ENCODE measurements around the gene TUBGCP3.

TUBGCP3 gene

GRCh38 chr13:112455476-112456059 lies 132.4 kb downstream of the TUBGCP3 start:
- DNase-seq (ENCODE audit: low read depth in 3 of 3, low spot score in 1 of 3), result no peak

DNA sequence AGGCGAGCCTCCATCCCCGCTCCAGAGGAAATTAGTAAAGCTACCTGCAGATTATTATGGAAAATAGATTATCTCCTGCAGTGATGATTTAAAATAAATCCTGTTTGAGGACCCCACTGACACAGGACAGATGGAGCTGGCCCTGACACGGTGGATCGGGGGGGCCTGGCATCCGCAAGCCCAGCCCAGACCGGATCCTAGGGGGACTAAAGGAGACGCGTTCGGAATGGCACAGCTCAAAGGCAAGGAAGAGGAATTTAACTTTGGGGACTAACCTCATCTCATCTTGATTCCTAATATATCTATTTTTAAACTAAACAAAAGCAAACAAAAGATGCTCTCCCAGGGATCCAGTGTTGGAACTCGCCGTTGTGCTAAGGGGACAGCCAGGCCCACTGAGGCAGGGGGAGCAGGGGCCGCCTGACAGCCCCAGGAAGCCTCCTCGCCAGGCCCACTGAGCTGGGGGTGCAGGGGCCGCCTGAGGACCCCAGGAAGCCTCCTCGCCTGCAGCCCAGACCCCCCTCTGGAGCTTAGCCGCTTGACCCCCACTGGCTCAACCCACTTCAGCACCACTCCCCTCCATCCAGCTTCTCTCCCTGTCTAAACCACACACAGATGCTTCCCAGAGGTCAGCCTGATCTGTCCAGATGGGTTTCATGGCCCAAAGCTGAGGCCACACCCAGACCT lies 133.2 kb downstream of the TUBGCP3 start:
- no peak for DNase-seq (ENCODE audit: low read depth in 3 of 3, low spot score in 1 of 3)

DNA sequence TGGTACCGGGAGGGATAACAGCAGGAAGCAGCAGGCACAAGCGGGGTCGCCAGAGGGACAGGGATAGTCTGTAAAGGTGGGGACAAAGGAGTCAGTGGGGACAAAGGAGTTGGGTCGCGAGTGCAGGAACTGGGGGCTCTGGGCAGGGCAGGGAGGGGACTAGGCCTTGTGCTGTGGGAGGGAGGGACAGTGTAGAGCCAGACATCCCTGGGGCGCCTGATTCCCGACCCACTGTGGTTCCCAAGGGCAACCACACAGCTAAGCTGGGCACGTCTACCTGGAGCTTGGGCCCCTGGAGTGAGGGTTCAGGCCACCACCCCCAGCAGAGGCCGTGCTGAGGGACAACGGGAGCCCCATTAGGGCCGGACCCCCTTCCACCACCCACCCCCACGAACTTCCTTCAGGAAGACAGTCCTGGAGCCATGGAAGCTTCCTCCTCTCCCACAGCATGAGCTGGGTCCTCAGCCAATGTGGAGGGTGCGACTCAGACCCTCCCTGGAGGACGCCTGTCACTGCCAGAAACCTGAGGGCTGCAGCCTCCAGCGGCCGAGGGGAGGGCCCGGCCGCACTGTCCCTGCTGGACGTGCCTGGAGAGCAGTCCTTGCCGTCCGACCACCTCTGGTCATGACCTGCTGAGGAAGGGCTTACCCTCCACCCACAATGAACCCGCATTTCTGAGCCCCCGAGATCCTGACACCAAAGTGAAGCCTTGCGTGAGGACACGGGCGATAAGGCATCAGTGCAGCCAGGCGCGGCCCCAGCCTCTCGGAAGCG lies 133.9 kb downstream of the TUBGCP3 start:
- no peak for DNase-seq (ENCODE audit: low read depth in 3 of 3, low spot score in 1 of 3)

- no peak for DNase-seq (ENCODE audit: low read depth in 3 of 3, low spot score in 1 of 3)
Observed at GRCh38 chr13:112453207-112453829, 134.6 kb downstream of the TUBGCP3 start.

GRCh38 chr13:112452380-112453206 lies 135.4 kb downstream of the TUBGCP3 start:
- DNase-seq (ENCODE audit: low read depth in 3 of 3, low spot score in 1 of 3), result no peak

DNA sequence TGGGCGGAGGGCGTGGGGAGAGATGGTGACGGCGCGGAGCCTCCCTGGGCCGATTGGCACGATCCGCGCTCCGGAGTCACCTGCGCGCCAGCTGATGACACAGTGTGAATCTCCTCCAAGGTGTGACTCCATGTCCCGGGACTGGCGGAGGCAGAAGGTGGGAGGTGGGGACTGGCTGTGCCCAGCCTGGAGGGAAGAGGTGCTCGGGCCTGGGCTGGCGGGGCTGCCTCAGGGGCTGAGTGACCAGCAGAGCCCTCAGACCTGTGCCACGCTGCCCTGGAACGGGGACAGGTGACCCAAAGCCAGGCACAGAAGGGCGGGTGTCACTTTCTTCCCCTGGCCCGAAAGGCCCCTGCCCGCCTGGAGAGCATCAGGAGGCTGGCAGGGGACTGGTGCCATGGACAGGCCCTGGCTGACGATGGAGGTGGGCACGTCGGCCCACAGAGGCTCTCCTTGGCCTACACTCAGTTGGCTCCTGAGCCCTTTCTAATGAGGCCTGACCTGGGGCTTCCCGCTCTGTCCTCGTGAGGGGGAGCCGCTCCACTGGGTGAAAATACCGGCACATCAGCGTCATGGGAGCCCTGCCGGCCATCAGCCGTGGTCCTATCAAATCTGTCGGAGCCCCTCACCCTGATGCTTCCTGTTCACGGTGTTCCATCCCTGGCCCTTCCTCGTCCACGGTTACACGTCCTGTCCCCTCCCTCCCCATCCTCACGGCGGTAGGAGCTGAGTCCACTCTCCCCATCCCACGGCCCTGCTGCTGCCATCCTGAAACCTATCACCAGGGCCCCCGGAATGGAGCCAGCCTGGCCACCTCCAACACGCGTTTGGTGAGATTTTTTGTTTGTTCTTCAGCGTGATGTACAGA lies 136.2 kb downstream of the TUBGCP3 start:
- DNase-seq (ENCODE audit: low read depth in 3 of 3, low spot score in 1 of 3), result no peak

- no peak for DNase-seq (ENCODE audit: low read depth in 3 of 3, low spot score in 1 of 3)
Observed at GRCh38 chr13:112450904-112451240, 137.1 kb downstream of the TUBGCP3 start.

DNA sequence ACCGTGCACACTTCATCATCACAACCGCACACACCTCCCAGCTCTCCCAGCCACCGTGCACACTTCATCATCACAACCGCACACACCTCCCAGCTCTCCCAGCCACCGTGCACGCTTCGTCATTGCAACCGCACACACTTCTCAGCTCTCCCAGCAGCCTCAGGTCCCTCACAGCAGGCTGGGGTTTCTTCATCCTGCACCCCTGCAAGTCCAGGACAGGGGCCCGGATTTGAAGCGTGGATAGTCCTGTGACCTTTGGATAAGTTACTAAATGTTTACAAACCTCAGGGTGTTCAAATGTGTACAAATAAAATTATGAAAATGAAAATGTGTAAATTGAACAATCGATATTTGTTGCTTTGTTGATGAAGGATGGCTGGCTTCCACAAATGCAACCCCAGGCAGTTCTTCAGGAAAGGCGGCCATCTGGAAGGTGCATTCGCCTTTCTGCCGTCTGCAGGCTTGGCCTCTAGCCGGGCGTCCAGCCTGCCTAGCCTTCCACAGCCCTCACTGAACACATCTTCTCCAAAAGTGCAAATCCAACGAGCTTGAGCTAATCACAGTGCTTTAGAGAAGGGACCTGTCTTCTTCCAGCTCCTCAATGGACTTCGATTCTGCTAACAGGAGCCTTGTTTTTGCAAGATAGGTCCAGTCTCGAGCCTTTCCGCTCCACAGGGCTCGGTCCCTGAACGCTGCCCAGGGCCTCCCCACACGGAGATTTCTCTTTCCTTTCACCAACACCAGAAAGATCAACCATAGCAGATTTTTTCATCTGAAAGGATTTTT lies 137.6 kb downstream of the TUBGCP3 start:
- DNase-seq (ENCODE audit: low read depth in 3 of 3, low spot score in 1 of 3), result no peak

DNA sequence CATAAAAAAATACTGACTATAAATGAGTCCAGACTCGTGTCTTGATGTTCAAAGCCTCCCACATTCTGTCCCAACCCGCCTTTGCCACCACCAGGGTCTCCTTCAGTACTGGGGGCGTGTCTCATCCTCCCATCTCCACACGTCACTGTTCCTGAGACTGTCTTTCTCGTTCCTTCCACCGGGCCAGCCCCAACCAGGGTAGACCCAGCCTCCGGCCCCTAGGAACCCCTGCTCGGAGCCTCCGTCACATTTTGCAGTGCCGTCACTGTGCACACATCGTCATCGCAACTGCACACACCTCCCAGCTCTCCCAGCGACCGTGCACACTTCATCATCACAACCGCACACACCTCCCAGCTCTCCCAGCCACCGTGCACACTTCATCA lies 138.4 kb downstream of the TUBGCP3 start:
- no peak for DNase-seq (ENCODE audit: low read depth in 3 of 3, low spot score in 1 of 3)

GRCh38 chr13:112448621-112449544 lies 139.1 kb downstream of the TUBGCP3 start:
- no peak for DNase-seq (ENCODE audit: low read depth in 3 of 3, low spot score in 1 of 3)

DNA sequence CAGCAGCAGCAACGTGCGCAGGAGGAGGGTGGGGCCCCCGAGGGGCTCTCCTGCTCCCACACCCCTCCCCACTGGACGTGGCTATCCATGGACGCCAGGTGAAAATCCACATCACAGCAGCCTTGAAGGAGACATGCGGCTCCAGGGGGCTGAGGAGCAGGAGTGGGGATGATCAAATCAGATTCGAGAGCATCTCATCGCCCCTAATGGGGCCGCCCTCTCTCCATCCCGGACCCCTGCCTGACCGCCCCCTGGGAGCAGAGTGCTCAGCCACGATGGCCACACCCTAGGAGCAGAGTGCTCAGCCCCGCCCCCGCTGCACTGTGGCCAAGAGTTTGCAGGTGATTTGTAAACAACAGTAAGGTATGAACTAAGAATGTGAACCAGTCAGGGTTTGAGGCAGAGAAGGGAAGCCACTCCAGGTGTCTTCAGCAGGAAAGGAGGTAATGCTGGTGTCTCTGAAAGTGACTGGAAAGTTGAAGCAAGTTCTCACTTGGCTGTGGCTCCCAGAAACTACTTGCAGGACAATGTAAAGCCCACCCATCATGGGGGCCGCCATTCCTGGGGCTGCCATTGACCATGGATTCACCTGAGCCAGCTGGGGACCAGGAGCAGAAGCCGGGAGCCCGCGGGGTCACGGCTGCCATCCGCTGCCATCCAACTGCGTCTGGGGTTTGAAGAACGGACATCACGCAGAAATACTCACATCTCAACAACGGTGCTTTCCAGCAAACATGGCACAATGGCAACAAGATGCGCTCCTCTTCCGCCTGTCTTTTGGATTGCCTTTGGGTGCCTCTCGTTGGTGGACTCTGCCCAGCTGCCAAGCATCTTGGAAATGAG lies 140.0 kb downstream of the TUBGCP3 start:
- no peak for DNase-seq (ENCODE audit: low read depth in 3 of 3, low spot score in 1 of 3)

DNA sequence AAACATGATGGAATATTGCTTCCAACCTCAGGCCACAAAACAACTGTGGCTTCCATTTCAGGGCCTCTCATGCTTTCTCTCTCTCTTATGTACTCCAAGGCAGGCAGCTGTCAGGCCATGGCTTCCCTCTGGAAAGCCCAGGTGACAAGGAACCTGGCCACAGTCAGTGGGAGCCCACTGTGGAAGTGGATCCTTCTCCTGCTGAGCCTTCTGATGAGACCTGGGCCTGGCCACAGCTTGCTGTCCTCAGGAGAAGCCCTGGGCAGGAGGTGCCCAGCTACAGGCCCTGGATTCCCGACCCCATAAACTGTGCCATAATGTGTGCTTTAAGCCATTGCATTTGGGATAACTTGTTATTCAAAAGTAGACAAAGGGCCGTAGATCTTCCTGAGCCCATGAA lies 140.6 kb downstream of the TUBGCP3 start:
- DNase-seq (ENCODE audit: low read depth in 3 of 3, low spot score in 1 of 3), result no peak

DNA sequence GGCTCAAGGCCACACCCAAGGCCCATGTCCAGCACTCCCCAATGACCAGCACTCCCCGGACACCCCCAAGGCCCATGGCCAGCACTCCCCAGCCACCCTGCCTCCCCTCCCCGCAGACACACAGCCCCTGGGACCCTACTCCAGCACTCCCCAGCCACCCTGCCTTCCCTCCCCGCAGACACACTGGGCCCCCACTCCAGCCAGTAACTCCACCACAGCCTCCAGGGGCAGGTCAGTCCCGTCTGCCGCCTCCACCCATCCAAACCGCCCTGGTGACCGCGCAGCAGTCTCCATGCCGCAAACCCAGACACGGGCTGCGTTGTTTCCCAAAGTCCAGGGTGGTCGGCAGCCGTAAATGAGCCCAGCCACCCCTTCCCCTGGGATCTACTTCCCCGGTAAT lies 141.1 kb downstream of the TUBGCP3 start:
- no peak for DNase-seq (ENCODE audit: low read depth in 3 of 3, low spot score in 1 of 3)

DNA sequence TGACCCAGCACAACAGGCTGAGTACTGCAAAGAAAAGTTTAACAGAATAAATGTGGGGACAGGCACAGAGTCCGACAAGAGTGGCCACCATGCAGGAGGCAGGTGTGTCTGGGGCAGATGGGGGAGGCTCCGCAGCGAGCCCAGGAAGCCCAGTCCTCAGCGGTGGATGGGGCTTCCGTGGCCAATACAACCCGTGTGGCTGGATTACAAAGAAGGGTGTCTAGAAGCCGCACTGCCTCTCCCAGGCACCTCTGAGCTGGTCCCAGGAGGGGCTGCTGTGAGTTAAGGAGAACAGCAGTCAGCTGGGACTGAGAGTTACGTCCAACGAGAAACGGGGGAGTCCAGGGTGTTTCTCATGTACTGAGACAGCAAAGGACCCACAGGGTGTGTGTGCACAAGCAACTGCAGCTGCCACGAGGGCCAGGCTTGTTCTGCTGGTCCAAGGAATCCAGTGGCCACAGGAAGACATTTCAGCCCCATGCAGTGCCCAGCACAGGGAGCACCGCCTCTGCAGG lies 141.5 kb downstream of the TUBGCP3 start:
- no peak for DNase-seq (ENCODE audit: low read depth in 3 of 3, low spot score in 1 of 3)

DNA sequence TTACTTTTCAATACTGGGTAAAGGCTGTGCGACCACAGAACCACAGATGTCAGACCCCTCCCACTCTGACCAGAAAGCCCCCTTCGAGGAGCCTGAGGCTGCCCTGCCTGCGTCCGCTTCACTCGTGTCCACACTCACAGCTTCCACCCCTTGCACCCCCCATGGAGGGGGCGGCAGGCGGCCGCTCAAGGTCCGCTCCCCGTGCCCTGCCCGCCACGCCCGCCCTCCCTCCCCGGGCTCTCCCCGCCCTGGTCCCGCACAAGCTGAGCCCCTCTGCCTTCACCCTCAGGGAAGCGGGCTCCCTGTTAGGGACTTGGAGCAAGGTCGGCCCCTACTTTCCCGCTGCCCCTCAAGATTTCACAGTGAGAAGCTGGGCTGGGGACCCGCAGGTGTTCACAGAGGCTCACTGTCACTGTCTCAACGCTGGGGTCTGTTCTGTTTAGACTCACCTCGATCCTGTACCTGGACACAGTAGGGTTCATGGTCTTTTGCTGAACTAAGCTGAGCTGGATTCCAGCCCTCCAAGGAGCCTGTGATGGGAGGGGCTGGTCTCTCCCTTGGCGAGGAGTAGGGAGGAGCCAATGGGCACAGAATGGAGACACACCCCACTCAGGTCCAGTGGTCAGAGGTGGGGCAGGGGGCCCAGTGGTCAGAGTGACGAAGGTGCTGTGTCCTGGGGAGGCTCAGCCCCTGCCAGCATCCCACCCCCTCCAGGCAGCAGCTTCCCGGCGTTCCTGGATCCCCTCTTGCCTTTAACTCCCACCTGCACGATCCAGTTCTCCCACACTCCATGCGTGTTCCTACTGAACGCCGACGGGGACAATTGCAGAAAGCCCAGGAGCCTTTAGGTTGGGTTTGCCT lies 142.3 kb downstream of the TUBGCP3 start:
- DNase-seq (ENCODE audit: low read depth in 3 of 3, low spot score in 1 of 3), result no peak
